Natural killer cell (primary cell): Measurements from ENCODE around the gene PAQR5. TPM values are rescaled to one million over a fixed set of nuclear protein-coding genes. Genes with fewer than 3 reads are reported as not detected.
"Not testable (repeated sequence)": the region's sequence is repeated elsewhere in the genome, so short reads cannot be mapped to it uniquely, and the experiment has no call there.

ENCODE experiments used
- ATAC-seq, 3 donors: fragments of 150-1000 bp in 2 of 3; fragments of 200-7000 bp in 1 of 3; cut with Tn5 transposase; 1 replicate in 1 of 3; 2 replicates in 2 of 3; pipeline ENCODE4 v1.10.0; 2021; ENCODE audit warnings: mild to moderate bottlenecking in 2 of 3, moderate library complexity in 2 of 3
- DNase-seq, 2 donors: peaks; one replicate each; pipeline versions ENCODE4 v3.0.0 to v3.0.0-alpha.2; 2013 to 2021; ENCODE audit warnings: mixed read lengths in 1 of 2
- H3K27ac ChIP-seq: one replicate; pipeline ENCODE4 v1.5.1; 2013; ENCODE audit warnings: mild to moderate bottlenecking, low read length
- H3K27me3 ChIP-seq: one replicate; pipeline ENCODE4 v1.6.1; 2013; ENCODE audit warnings: low read length; ENCODE audit not compliant: control insufficient read depth, insufficient read depth
- H3K36me3 ChIP-seq: one replicate; pipeline ENCODE4 v1.6.1; 2013; ENCODE audit warnings: low read length; ENCODE audit not compliant: control insufficient read depth, insufficient read depth
- H3K4me1 ChIP-seq: one replicate; pipeline ENCODE4 v1.6.1; 2013; ENCODE audit warnings: low read length; ENCODE audit not compliant: control insufficient read depth, insufficient read depth
- H3K4me3 ChIP-seq: one replicate; pipeline ENCODE4 v1.5.1; 2013; ENCODE audit warnings: low read length
- H3K9me3 ChIP-seq: one replicate; pipeline ENCODE4 v1.6.1; 2013; ENCODE audit warnings: low read length; ENCODE audit not compliant: control insufficient read depth, insufficient read depth
- H3K27ac Mint-ChIP-seq, 2 donors: one replicate each; pipeline ENCODE4 v1.8.0; 2022; ENCODE audit warnings: mild to moderate bottlenecking in 2 of 2, mixed read lengths in 2 of 2, moderate library complexity in 1 of 2
- H3K27me3 Mint-ChIP-seq, 2 donors: one replicate each; pipeline ENCODE4 v1.8.0; 2022; ENCODE audit warnings: low read depth in 2 of 2, mixed read lengths in 2 of 2
- H3K36me3 Mint-ChIP-seq: one replicate; pipeline ENCODE4 v1.8.0; 2022; ENCODE audit warnings: mixed read lengths
- H3K4me1 Mint-ChIP-seq, 2 donors: one replicate each; pipeline ENCODE4 v1.8.0; 2022; ENCODE audit warnings: mixed read lengths in 2 of 2
- H3K4me3 Mint-ChIP-seq: one replicate; pipeline ENCODE4 v1.8.0; 2022; ENCODE audit warnings: mild to moderate bottlenecking, moderate library complexity, mixed read lengths
- H3K9me3 Mint-ChIP-seq, 2 donors: one replicate each; pipeline ENCODE4 v1.8.0; 2022; ENCODE audit warnings: mixed read lengths in 2 of 2
- CTCF ChIP-seq: fragments of 200-600 bp; IDR thresholded peaks from one replicate; pipeline ENCODE4 v1.8.0; 2022; ENCODE audit warnings: antibody characterized with exemption
- WGBS: methylation state at CpG from one replicate; pipeline ENCODE4 v1.1.7; 2013; ENCODE audit warnings: missing lambda C conversion rate; ENCODE audit not compliant: insufficient coverage; 5-methylcytosine and 5-hydroxymethylcytosine counted together
- intact Hi-C: fragments of 100-400 bp; cut with micrococcal nuclease; formaldehyde crosslinking; loops from one replicate; pipeline ENCODE4 v1.14.2; 2022
- total RNA-seq, 4 donors: library from RNA; stranded (reverse); fragments of 120-200 nt in 1 of 4; gene quantifications; one replicate each; pipeline versions ENCODE4 v1.2.3 to v1.2.4, GENCODE V29; 2013 to 2022

Gene PAQR5
- total RNA-seq, 3 donors from 2014 or later (not counting 1 experiment from before 2014, with no cell fraction given) = 0.40 to 1.1 (median 0.59) TPM

DNA sequence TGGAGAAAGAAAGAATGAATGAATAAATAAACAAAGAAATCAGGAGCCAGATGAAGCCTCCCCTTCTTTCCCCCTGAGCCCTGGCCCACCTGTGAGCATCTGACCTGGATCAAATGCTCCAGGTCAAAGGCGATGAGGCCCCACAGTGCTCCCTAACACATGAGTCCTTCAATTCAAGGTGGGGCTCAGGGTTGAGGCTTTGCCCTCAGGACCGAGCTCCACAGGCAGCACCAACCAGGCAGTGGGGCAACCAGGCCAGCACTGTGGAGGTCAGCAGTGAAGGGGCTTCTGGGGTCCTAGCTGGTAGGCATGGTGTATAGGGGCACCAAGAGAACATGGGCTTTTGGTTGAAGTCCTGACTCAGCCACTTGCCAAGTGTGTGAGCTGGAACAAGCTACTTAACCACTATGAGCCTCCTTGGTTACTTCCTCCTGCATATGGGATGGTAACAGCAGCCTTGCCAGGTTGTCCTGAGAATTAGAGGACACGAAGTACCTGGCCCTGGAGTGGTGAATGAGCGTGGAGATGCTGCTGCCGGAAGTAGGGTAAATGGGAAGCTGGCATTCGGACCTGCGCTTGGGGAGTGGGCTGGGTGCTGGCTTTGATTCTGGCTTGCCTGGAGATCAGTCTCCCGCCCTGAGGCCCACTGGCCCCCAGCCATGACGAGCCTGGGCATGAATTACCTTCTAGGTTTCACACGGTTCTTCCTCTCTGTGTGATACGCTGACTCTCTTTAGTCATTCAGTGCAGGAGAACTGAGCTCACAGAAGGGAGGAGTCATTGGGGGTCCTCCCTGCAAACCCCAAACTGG lies 10.0 kb upstream of the PAQR5 start:
- no peak for ATAC-seq
- H3K27ac ChIP-seq = no peak overlapping the region

GRCh38 chr15:69289342-69290146 lies 9.2 kb upstream of the PAQR5 start:
- Mint-ChIP-seq H3K4me3 (no peak overlapping the region), H3K27me3 (no peaks in the 10 kb centered on the region), H3K27ac (no peak overlapping the region), H3K4me1 (no peaks in the 10 kb centered on the region), H3K9me3 (no peaks in the 10 kb centered on the region), H3K36me3 (no peaks in the 10 kb centered on the region)
- no peaks in the 10 kb centered on the region for H3K27me3 ChIP-seq
- ATAC-seq = no peak
- no peaks in the 10 kb centered on the region for H3K4me1 ChIP-seq
- H3K36me3 ChIP-seq = no peaks in the 10 kb centered on the region
- TF ChIP-seq CTCF = no peak
- intact Hi-C loops = no loop called here
- no peaks in the 10 kb centered on the region for H3K9me3 ChIP-seq
- no peak overlapping the region for H3K4me3 ChIP-seq
- H3K27ac ChIP-seq = no peak overlapping the region
- WGBS = 75% methylated on average over 7 of the region's 8 CpGs
- DNase-seq = no peak

More for the DNA sequence above, 10.0 kb upstream of the PAQR5 start:
- Mint-ChIP-seq H3K27me3 (peaks cover 0 to 3% of the 10 kb centered on the region in 2 donors), H3K27ac (no peak overlapping the region), H3K4me1 (no peaks in the 10 kb centered on the region), H3K36me3 (no peaks in the 10 kb centered on the region), H3K4me3 (no peak overlapping the region), H3K9me3 (no peaks in the 10 kb centered on the region)
- TF ChIP-seq CTCF = no peak
- Histone ChIP-seq H3K4me3 (no peak overlapping the region), H3K9me3 (no peaks in the 10 kb centered on the region), H3K36me3 (no peaks in the 10 kb centered on the region), H3K4me1 (no peaks in the 10 kb centered on the region), H3K27me3 (no peaks in the 10 kb centered on the region)
- intact Hi-C loops = no loop called here
- WGBS = 86% methylated on average over 11 of the region's 11 CpGs
- DNase-seq = no peak

GRCh38 chr15:69290346-69291164 lies 8.2 kb upstream of the PAQR5 start:
- intact Hi-C loops = no loop called here
- H3K4me3 Mint-ChIP-seq = no peak overlapping the region
- Histone ChIP-seq H3K27me3 (no peaks in the 10 kb centered on the region), H3K9me3 (no peaks in the 10 kb centered on the region), H3K36me3 (no peaks in the 10 kb centered on the region), H3K4me1 (no peaks in the 10 kb centered on the region), H3K4me3 (no peak overlapping the region), H3K27ac (no peak overlapping the region)
- H3K4me1 Mint-ChIP-seq = no peaks in the 10 kb centered on the region
- DNase-seq (no peak), ATAC-seq (no peak)
- no peaks in the 10 kb centered on the region for H3K27me3 Mint-ChIP-seq
- WGBS = 76% methylated on average over 6 of the region's 7 CpGs
- no peaks in the 10 kb centered on the region for H3K9me3 Mint-ChIP-seq
- no peak overlapping the region for H3K27ac Mint-ChIP-seq
- no peak for TF ChIP-seq CTCF
- H3K36me3 Mint-ChIP-seq = no peaks in the 10 kb centered on the region

DNA sequence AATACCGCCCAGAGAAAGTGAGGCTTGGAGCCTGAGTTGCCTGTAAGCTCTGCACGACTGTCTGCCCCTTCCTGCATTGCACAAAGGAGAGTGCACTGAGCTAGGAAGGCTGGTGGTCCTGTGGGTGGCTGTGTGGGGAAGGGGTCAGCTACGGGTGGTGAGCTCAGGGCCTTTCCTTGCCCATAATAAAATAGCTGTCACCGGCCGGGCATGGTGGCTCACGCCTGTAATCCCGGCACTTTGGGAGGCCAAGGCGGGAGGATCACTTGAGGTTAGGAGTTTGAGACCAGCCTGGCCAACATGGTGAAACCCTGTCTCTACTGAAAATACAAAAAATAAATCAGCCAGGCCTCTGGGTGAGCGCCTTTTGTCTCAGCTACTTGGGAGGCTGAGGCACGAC lies 7.1 kb upstream of the PAQR5 start:
- H3K4me3 Mint-ChIP-seq, H3K27ac ChIP-seq, intact Hi-C loops, H3K9me3 Mint-ChIP-seq, H3K9me3 ChIP-seq, H3K36me3 Mint-ChIP-seq, H3K27me3 Mint-ChIP-seq, H3K27me3 ChIP-seq, H3K4me1 Mint-ChIP-seq, ATAC-seq, H3K4me3 ChIP-seq, H3K36me3 ChIP-seq, H3K4me1 ChIP-seq, DNase-seq, H3K27ac Mint-ChIP-seq: not testable (repeated sequence)
- WGBS = 86% methylated on average over 10 of the region's 10 CpGs
